Hindlimb muscle (tissue), 1 donor: ENCODE results near the gene DCDC2. TPM values are rescaled to one million over a fixed set of nuclear protein-coding genes. Genes with fewer than 3 reads are reported as not detected.
A peak's percentile ranks its signal among the peaks of the same experiment; 100 is the strongest.
"Not testable (repeated sequence)": the region's sequence is repeated elsewhere in the genome, so short reads cannot be mapped to it uniquely, and the experiment has no call there.

Experiments
- DNase-seq: peaks from one replicate; pipeline ENCODE4 v3.0.0-alpha.2; 2013
- polyA plus RNA-seq: library from polyadenylated mRNA; unstranded; fragments of 120-200 nt; gene quantifications from one replicate; pipeline ENCODE4 v1.2.1, GENCODE V29; 2013; ENCODE audit not compliant: insufficient read length

DCDC2 gene
- polyA plus RNA-seq, 1 donor, result 0.08 TPM

- DNase-seq, result no peak
Measured at GRCh38 chr6:24378473-24379097, 20.7 kb upstream of the DCDC2 start.

- DNase-seq, result no peak
Measured at GRCh38 chr6:24376871-24377270, 19.0 kb upstream of the DCDC2 start.

GRCh38 chr6:24374612-24375011 is 16.8 kb upstream of the DCDC2 start:
- no peak for DNase-seq

GRCh38 chr6:24365103-24365633 is 7.3 kb upstream of the DCDC2 start:
- not testable (repeated sequence) for DNase-seq

GRCh38 chr6:24362363-24362762 is 4.5 kb upstream of the DCDC2 start:
- DNase-seq, result not testable (repeated sequence)

- DNase-seq, result peak; percentile 48
Measured at GRCh38 chr6:24359640-24360454, 2.0 kb upstream of the DCDC2 start.

GRCh38 chr6:24358219-24358821 is 461 bp upstream of the DCDC2 start:
- DNase-seq, result no peak

- no peak for DNase-seq
Measured at GRCh38 chr6:24356310-24356973, 1.4 kb downstream of the DCDC2 start.

- DNase-seq, result no peak
Measured at GRCh38 chr6:24355393-24355792, 2.5 kb downstream of the DCDC2 start.

- DNase-seq, result no peak
Measured at GRCh38 chr6:24353861-24354260, 4.0 kb downstream of the DCDC2 start.

GRCh38 chr6:24352434-24352833 is 5.4 kb downstream of the DCDC2 start:
- DNase-seq, result no peak

GRCh38 chr6:24344976-24345375 is 12.9 kb downstream of the DCDC2 start:
- no peak for DNase-seq

GRCh38 chr6:24340998-24341938 is 16.6 kb downstream of the DCDC2 start:
- no peak for DNase-seq

- no peak for DNase-seq
Measured at GRCh38 chr6:24339932-24340331, 17.9 kb downstream of the DCDC2 start.

GRCh38 chr6:24334285-24334684 is 23.6 kb downstream of the DCDC2 start:
- DNase-seq, result no peak

GRCh38 chr6:24332317-24332716 is 25.5 kb downstream of the DCDC2 start:
- no peak for DNase-seq

GRCh38 chr6:24330137-24330732 is 27.6 kb downstream of the DCDC2 start:
- no peak for DNase-seq

GRCh38 chr6:24329451-24329850 is 28.4 kb downstream of the DCDC2 start:
- no peak for DNase-seq

- no peak for DNase-seq
Measured at GRCh38 chr6:24329022-24329421, 28.8 kb downstream of the DCDC2 start.

- no peak for DNase-seq
Measured at GRCh38 chr6:24327756-24328155, 30.1 kb downstream of the DCDC2 start.

- no peak for DNase-seq
Measured at GRCh38 chr6:24325978-24326377, 31.9 kb downstream of the DCDC2 start.
